ENCODE results near the gene DDX41. TPM values are rescaled to one million over a fixed set of nuclear protein-coding genes. Genes with fewer than 3 reads are reported as not detected.

The DDX41 gene
- total RNA-seq, 3 donors from 2014 or later (not counting 1 experiment from before 2014, with no cell fraction given) = 66.6 to 106 (median 78.3) TPM

- peaks cover 59% of the 10 kb centered on the region for H3K36me3 ChIP-seq (ENCODE audit: control insufficient read depth, insufficient read depth, low read length)
- no peak overlapping the region for H3K27ac ChIP-seq (ENCODE audit: low read length)
- TF ChIP-seq, protein P1, sequence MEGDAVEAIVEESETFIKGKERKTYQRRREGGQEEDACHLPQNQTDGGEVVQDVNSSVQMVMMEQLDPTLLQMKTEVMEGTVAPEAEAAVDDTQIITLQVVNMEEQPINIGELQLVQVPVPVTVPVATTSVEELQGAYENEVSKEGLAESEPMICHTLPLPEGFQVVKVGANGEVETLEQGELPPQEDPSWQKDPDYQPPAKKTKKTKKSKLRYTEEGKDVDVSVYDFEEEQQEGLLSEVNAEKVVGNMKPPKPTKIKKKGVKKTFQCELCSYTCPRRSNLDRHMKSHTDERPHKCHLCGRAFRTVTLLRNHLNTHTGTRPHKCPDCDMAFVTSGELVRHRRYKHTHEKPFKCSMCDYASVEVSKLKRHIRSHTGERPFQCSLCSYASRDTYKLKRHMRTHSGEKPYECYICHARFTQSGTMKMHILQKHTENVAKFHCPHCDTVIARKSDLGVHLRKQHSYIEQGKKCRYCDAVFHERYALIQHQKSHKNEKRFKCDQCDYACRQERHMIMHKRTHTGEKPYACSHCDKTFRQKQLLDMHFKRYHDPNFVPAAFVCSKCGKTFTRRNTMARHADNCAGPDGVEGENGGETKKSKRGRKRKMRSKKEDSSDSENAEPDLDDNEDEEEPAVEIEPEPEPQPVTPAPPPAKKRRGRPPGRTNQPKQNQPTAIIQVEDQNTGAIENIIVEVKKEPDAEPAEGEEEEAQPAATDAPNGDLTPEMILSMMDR (IDR thresholded peaks at IDR 0.05) = no peak
- no peak overlapping the region for H3K4me3 Mint-ChIP-seq
- no peaks in the 10 kb centered on the region for H3K4me1 ChIP-seq (ENCODE audit: control insufficient read depth, insufficient read depth, low read length)
- H3K27ac Mint-ChIP-seq = no peak overlapping the region
- H3K4me3 ChIP-seq (ENCODE audit: low read length) = no peak overlapping the region
- no peak for ATAC-seq
- intact Hi-C loops (cut with micrococcal nuclease) = no loop called here
- H3K27me3 Mint-ChIP-seq (ENCODE audit: low read depth in 2 of 2) = no peaks in the 10 kb centered on the region
- no peaks in the 10 kb centered on the region for H3K27me3 ChIP-seq (ENCODE audit: control insufficient read depth, insufficient read depth, low read length)
- H3K4me1 Mint-ChIP-seq = peaks cover 5 to 9% of the 10 kb centered on the region in 2 donors
- H3K9me3 Mint-ChIP-seq = no peaks in the 10 kb centered on the region
- H3K36me3 Mint-ChIP-seq = no peaks in the 10 kb centered on the region
- 97% methylated on average over 8 of the region's 8 CpGs for WGBS (ENCODE audit: insufficient coverage)
- DNase-seq = no peak
- H3K9me3 ChIP-seq (ENCODE audit: control insufficient read depth, insufficient read depth, low read length) = no peaks in the 10 kb centered on the region
These were observed 10.8 kb upstream of the DDX41 start for GRCh38 chr5:177527595-177527994.

DNA sequence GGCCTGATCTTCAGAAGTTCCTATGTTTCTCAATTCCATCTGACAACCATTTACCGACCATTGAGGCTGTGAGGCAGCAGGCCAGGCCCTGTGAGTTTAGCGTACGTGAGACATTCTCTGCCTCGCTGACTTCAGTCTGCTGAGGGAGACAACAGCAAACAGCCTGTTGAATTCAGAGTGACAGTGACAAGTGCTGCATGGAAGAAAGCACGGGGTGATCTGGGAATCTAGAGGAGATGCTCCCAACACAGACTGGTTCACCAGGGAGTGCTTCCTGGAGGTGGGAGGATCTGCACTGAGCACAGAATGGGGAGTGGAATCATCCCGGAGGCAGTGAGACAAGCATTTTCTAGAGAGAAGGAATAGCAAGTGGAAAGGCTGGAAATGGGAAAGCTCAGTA is 10.0 kb upstream of the DDX41 start:
- H3K27ac ChIP-seq (ENCODE audit: low read length) = no peak overlapping the region
- H3K4me1 ChIP-seq (ENCODE audit: control insufficient read depth, insufficient read depth, low read length) = peaks cover 2% of the 10 kb centered on the region
- TF ChIP-seq, protein P1 (IDR thresholded peaks at IDR 0.05) = no peak
- no peaks in the 10 kb centered on the region for H3K27me3 ChIP-seq (ENCODE audit: control insufficient read depth, insufficient read depth, low read length)
- Mint-ChIP-seq H3K27me3 (ENCODE audit: low read depth in 2 of 2) (no peaks in the 10 kb centered on the region), H3K27ac (no peak overlapping the region), H3K4me3 (no peak overlapping the region), H3K36me3 (no peaks in the 10 kb centered on the region), H3K9me3 (no peaks in the 10 kb centered on the region), H3K4me1 (peaks cover 2 to 8% of the 10 kb centered on the region in 2 donors)
- H3K9me3 ChIP-seq (ENCODE audit: control insufficient read depth, insufficient read depth, low read length) = no peaks in the 10 kb centered on the region
- ATAC-seq (no peak), DNase-seq (no peak)
- intact Hi-C loops (cut with micrococcal nuclease) = no loop called here
- H3K4me3 ChIP-seq (ENCODE audit: low read length) = no peak overlapping the region
- 95% methylated on average over 6 of the region's 6 CpGs for WGBS (ENCODE audit: insufficient coverage)
- H3K36me3 ChIP-seq (ENCODE audit: control insufficient read depth, insufficient read depth, low read length) = peaks cover 53% of the 10 kb centered on the region

- peaks cover 50% of the 10 kb centered on the region for H3K36me3 ChIP-seq (ENCODE audit: control insufficient read depth, insufficient read depth, low read length)
- H3K9me3 ChIP-seq (ENCODE audit: control insufficient read depth, insufficient read depth, low read length) = no peaks in the 10 kb centered on the region
- H3K4me3 Mint-ChIP-seq = no peak overlapping the region
- no peak overlapping the region for H3K27ac ChIP-seq (ENCODE audit: low read length)
- H3K4me1 ChIP-seq (ENCODE audit: control insufficient read depth, insufficient read depth, low read length) = peaks cover 8% of the 10 kb centered on the region
- no peak overlapping the region for H3K4me3 ChIP-seq (ENCODE audit: low read length)
- peaks cover 7 to 13% of the 10 kb centered on the region in 2 donors for H3K4me1 Mint-ChIP-seq
- no peaks in the 10 kb centered on the region for H3K36me3 Mint-ChIP-seq
- ATAC-seq (no peak), DNase-seq (no peak)
- no peaks in the 10 kb centered on the region for H3K27me3 ChIP-seq (ENCODE audit: control insufficient read depth, insufficient read depth, low read length)
- no peak overlapping the region for H3K27ac Mint-ChIP-seq
- H3K9me3 Mint-ChIP-seq = no peaks in the 10 kb centered on the region
- TF ChIP-seq, protein P1 (IDR thresholded peaks at IDR 0.05) = no peak
- H3K27me3 Mint-ChIP-seq (ENCODE audit: low read depth in 2 of 2) = no peaks in the 10 kb centered on the region
- whole genome bisulfite sequencing (ENCODE audit: insufficient coverage) = 97% methylated on average over 3 of the region's 4 CpGs
- intact Hi-C loops (cut with micrococcal nuclease) = no loop called here
These were observed 9.4 kb upstream of the DDX41 start for GRCh38 chr5:177526191-177526590.

DNA sequence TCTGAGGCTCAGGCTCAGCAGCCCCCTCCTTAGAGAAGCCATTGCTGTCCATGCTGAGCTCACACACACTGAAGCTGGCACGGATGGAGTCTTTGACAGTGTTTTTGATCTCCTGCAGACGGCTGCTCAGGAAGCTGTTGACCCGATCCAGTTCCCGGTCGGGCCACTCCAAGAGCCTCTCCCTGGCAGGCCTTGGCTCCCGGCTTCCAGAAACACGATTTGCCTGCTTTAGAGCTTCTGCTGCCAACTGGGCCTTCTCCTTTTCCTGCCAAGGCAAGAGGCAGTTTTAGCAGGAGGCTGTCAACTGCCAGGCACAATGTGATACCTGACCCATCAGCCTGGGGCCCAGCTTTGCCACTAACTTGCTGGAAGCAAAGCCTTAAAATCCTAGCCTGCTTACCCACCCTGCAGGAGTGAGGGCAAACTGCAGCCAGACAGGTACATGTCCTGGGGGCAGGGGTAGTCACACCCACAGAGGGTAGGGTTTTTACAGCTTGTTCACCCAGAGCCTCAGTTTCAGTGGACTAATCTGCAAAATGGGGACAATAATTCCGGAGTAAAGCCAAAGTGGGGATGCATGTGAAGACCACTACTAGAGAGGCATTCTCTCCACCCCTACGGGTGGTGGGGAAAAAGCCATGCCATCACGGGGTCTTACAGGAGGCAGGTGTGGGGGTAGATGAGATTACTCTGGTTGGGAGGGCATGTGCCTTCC is 8.3 kb upstream of the DDX41 start:
- Histone ChIP-seq H3K36me3 (ENCODE audit: control insufficient read depth, insufficient read depth, low read length) (peaks cover 46% of the 10 kb centered on the region), H3K4me3 (ENCODE audit: low read length) (no peak overlapping the region), H3K9me3 (ENCODE audit: control insufficient read depth, insufficient read depth, low read length) (no peaks in the 10 kb centered on the region), H3K4me1 (ENCODE audit: control insufficient read depth, insufficient read depth, low read length) (peaks cover 13% of the 10 kb centered on the region), H3K27me3 (ENCODE audit: control insufficient read depth, insufficient read depth, low read length) (no peaks in the 10 kb centered on the region), H3K27ac (ENCODE audit: low read length) (no peak overlapping the region)
- Mint-ChIP-seq H3K9me3 (no peaks in the 10 kb centered on the region), H3K4me3 (no peak overlapping the region), H3K27ac (no peak overlapping the region), H3K36me3 (no peaks in the 10 kb centered on the region), H3K27me3 (ENCODE audit: low read depth in 2 of 2) (no peaks in the 10 kb centered on the region), H3K4me1 (peaks cover 17 to 18% of the 10 kb centered on the region in 2 donors)
- 96% methylated on average over 10 of the region's 10 CpGs for WGBS (ENCODE audit: insufficient coverage)
- no peak for DNase-seq
- TF ChIP-seq, protein P1 (IDR thresholded peaks at IDR 0.05) = no peak
- no peak for ATAC-seq
- intact Hi-C loops (cut with micrococcal nuclease) = no loop called here
